Brain microvascular endothelial cell (primary cell): Measurements from ENCODE around the gene C11orf52.

Experiments
- DNase-seq: peaks from one replicate; pipeline ENCODE4 v3.0.0-alpha.2; 2020
- H3K27ac ChIP-seq: fragments of 250-450 bp; sonication (Bioruptor Pico); 2 replicates; pipeline ENCODE4 v1.5.1; 2020; ENCODE audit warnings: mild to moderate bottlenecking, moderate library complexity
- H3K27me3 ChIP-seq: fragments of 250-450 bp; sonication (Bioruptor Pico); replicated peaks from 2 replicates; pipeline ENCODE4 v1.5.1; 2020; ENCODE audit warnings: mild to moderate bottlenecking
- H3K36me3 ChIP-seq: fragments of 250-450 bp; sonication (Bioruptor Pico); replicated peaks from 2 replicates; pipeline ENCODE4 v1.5.1; 2020; ENCODE audit warnings: mild to moderate bottlenecking
- H3K4me3 ChIP-seq: 2 replicates; pipeline ENCODE4 v1.5.1; 2011; ENCODE audit warnings: low read depth, mild to moderate bottlenecking, control low read depth, low read length, moderate library complexity
- CTCF ChIP-seq: IDR thresholded peaks from 2 replicates; pipeline ENCODE4 v1.5.1; 2011; ENCODE audit warnings: low read depth, mild to moderate bottlenecking, moderate library complexity, low read length, control low read depth, inconsistent platforms; ENCODE audit errors: missing control alignments
- in situ Hi-C: cut with HindIII; loops from 2 replicates; pipeline ENCODE4 v1.10.0; 2017; ENCODE audit warnings: low sequenced_read_pairs, low pct_ligation_motif_present

Gene C11orf52

GRCh38 chr11:111944139-111944538 lies 25.4 kb downstream of the C11orf52 start:
- H3K27me3 ChIP-seq, result no peaks in the 10 kb centered on the region
- in situ Hi-C loops, result no loop called here
- peak; percentile 83 for DNase-seq
- H3K27ac ChIP-seq, result peak overlapping the region; percentile 99
- H3K4me3 ChIP-seq, result no peak overlapping the region
- TF ChIP-seq CTCF, result no peak
- H3K36me3 ChIP-seq, result no peaks in the 10 kb centered on the region

- no peak for TF ChIP-seq CTCF
- H3K4me3 ChIP-seq, result no peak overlapping the region
- no peaks in the 10 kb centered on the region for H3K36me3 ChIP-seq
- in situ Hi-C loops, result no loop called here
- peak overlapping the region; percentile 99 for H3K27ac ChIP-seq
- peak; percentile 89 for DNase-seq
- H3K27me3 ChIP-seq, result no peaks in the 10 kb centered on the region
These were observed 25.9 kb downstream of the C11orf52 start for GRCh38 chr11:111944651-111945051.

- in situ Hi-C loops, result no loop called here
- TF ChIP-seq CTCF, result no peak
- Histone ChIP-seq H3K27ac (peak overlapping the region; percentile 99), H3K4me3 (no peak overlapping the region), H3K36me3 (no peaks in the 10 kb centered on the region), H3K27me3 (no peaks in the 10 kb centered on the region)
- DNase-seq, result no peak
These were observed 26.5 kb downstream of the C11orf52 start for GRCh38 chr11:111945198-111945597.

- no peak overlapping the region for H3K27ac ChIP-seq
- in situ Hi-C loops, result no loop called here
These were observed 27.8 kb downstream of the C11orf52 start for GRCh38 chr11:111946499-111946898.

GRCh38 chr11:111947143-111947542 lies 28.4 kb downstream of the C11orf52 start:
- TF ChIP-seq CTCF, result no peak
- Histone ChIP-seq H3K27me3 (no peaks in the 10 kb centered on the region), H3K27ac (no peak overlapping the region), H3K4me3 (no peak overlapping the region), H3K36me3 (no peaks in the 10 kb centered on the region)
- DNase-seq, result no peak
- in situ Hi-C loops, result no loop called here

More at GRCh38 chr11:111946499-111946898, 27.8 kb downstream of the C11orf52 start:
- Histone ChIP-seq H3K36me3 (no peaks in the 10 kb centered on the region), H3K27me3 (no peaks in the 10 kb centered on the region), H3K4me3 (no peak overlapping the region)
- no peak for TF ChIP-seq CTCF
- no peak for DNase-seq
